NCI-H2107 (cell line): ENCODE measurements around the gene CDH22.

Experiments
- DNase-seq: peaks from one replicate; lab custom pipeline; 2025; lab: John Stamatoyannopoulos, UW

Gene CDH22

GRCh38 chr20:46240881-46241280 is 67.4 kb downstream of the CDH22 start:
- DNase-seq, result no peak

GRCh38 chr20:46240065-46240464 is 68.2 kb downstream of the CDH22 start:
- DNase-seq, result no peak

GRCh38 chr20:46237736-46238135 is 70.6 kb downstream of the CDH22 start:
- DNase-seq, result no peak

DNA sequence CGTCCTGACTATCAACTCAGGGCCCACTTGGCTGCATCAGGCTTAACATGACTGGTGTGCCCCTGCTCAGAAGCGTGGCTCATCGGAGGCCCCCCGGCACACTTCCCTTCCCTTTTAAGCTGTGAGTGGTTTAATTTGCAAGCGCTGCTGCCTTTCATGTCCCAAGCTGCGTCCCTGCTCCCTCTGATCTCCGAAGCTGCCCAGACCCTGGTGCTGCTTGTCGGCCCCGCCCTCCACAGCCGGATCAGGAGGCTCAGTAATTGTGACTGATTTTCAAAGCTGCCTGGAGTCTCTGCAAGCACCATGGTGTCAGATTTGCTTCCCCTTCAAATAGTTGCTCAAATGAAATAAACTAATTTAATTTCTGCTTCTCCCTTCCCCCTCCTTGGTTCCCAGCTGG is 71.1 kb downstream of the CDH22 start:
- DNase-seq, result no peak

- no peak for DNase-seq
Measured at GRCh38 chr20:46235077-46235476, 73.2 kb downstream of the CDH22 start.

DNA sequence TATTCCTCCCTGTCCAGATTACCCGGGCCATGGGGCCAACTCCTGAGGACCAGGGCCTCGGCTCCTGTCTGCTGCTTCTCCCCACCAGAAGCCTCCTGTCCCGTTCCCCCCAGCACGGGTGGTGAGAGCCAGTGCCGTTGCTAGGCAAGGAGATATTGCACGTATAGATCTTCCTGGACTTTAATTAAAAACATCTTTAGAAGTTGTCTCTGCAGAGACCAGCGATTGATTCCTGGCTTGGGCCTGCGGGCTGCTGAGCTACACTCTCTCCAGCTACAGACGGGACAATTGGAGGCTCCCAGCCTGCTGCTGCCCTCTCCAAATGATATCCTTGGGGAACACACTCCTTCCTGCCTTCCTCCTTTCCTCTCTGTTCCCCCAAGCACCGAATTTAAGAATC is 74.6 kb downstream of the CDH22 start:
- no peak for DNase-seq

DNA sequence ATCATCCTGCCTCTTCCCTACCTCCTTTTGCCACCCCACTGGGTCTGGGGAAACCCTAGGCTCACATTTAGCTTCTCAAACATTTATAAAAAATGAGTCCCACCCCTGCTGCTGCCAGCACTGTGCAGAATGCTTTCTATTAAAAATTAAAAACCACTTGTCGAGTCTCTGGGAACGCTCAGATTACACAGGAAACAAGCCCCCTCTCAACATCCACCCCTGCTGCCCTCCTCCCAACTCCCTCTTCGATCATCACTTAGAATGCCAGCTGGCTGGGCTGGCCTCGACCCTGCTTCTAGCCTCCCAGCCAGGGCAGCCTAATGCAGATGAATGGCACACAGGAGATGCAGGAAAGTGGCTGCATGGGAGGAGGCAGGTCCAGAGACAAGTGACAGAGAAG is 75.8 kb downstream of the CDH22 start:
- DNase-seq, result no peak

- DNase-seq, result no peak
Measured at GRCh38 chr20:46230801-46231282, 77.5 kb downstream of the CDH22 start.

- DNase-seq, result no peak
Measured at GRCh38 chr20:46230106-46230491, 78.2 kb downstream of the CDH22 start.

DNA sequence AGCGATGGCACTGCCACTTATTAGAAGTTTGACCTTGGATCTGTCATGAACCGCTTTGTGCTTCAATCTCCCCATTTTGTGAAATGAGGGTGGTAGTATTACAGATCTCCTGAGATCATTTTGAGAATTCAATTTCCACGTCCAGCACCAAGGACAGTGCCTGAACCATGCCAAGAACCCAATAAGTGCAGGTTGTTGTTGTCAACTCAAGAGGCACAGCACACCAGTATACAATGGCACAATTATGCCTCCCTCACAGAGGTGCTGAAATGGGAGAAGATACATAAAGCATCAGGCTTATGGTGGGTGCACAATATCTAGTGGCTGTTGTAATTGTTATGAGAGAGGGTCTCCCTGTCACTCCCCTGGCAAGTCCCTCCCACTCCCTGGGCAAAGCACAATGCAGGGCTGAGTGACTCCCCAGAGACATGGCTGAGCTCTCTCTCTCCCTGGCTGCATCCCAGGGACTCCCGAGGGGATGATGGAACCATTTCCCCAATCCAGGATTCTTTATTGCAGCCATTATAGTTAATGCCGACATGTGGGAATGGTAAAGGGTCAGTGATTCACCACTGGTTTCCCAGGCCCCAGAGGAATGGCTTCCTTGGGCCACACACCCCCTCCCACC is 78.7 kb downstream of the CDH22 start:
- DNase-seq, result no peak

GRCh38 chr20:46228670-46229069 is 79.6 kb downstream of the CDH22 start:
- DNase-seq, result no peak

GRCh38 chr20:46227272-46227767 is 81.0 kb downstream of the CDH22 start:
- no peak for DNase-seq

- no peak for DNase-seq
Measured at GRCh38 chr20:46226602-46227001, 81.7 kb downstream of the CDH22 start.

GRCh38 chr20:46222521-46223007 is 85.7 kb downstream of the CDH22 start:
- DNase-seq, result no peak

DNA sequence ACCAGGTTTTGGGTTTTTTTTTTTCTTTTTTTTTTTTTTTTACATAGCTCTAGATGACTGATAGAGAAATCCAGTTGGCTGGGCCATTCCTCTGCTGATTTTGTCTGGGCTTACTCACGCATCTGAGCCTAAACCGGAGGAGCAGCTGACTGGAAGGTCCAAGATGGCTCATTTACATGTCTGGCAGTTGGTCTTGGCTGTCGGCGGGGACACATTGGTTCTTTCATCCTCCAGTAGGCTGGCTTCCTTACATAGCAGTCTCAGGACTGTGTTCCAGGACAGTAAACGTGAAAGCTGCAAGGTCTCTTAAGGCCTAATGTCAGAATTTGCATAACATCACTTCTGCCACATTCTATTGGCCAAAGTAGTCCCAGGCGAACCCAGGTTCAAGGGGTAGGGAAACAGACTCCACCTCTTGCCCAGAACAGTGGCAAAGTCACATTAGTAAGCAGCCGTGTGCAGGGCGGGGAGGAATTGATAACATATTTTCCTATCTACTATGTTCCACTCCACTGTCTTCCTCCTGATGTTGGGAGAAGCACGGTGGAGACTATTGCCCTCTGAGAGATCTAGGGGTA is 87.0 kb downstream of the CDH22 start:
- DNase-seq, result no peak

DNA sequence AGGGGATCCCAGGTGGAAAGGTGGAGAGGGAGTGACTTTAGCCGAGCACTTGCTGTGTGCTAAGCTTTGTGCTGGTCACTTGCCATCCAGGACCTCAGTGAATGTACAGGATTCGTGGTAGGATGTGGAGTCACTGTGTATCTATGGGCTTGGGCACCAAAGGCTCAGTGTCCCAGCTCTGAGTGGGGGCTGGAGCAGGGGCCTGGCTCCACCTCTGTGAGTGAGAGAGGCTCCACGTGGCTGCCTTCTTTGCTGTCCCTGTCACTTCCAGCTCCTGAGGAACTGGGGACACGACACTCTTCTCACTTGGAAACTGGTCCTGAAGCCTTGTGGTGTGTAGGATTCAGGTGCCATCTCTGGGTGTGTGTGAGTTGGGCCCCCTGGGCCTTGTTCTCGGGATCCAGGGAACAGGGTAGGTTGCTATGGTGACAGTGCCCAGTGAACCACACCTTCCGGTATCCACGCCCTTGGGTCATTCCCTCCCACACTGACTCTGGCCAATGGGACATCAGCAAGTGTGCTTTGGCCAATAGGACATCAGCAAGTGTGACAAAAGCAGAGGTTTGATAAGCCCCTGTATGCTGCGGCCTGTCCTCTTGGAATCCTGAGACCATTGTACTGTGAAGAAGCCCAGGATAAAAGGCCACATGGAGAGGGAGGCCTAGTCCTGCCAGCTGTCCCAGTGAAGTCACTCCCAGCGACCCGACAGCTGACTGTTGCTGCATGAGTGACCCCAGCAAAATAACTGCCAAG is 87.7 kb downstream of the CDH22 start:
- peak; percentile 81 for DNase-seq

GRCh38 chr20:46219920-46220319 is 88.4 kb downstream of the CDH22 start:
- no peak for DNase-seq

DNA sequence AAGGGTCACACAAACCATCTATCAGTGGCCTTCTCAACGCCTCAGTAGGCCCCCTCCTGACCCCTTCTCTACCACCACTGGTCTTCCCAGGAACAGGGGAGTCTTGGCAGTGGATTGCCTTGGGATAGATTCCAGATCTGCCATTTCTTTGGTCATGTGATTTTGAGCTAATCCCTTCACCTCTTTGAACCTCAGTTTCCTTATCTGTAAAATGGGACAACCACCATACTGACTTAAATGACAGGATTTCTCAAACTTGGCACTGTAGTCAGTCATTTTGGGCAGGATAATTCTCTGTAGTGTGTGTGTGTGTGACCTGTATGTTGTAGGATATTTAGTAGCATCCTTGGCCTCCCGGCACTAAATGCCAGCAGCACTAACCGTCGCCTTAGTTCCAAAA is 89.1 kb downstream of the CDH22 start:
- no peak for DNase-seq

- DNase-seq, result peak; percentile 76
Measured at GRCh38 chr20:46218656-46219055, 89.6 kb downstream of the CDH22 start.

DNA sequence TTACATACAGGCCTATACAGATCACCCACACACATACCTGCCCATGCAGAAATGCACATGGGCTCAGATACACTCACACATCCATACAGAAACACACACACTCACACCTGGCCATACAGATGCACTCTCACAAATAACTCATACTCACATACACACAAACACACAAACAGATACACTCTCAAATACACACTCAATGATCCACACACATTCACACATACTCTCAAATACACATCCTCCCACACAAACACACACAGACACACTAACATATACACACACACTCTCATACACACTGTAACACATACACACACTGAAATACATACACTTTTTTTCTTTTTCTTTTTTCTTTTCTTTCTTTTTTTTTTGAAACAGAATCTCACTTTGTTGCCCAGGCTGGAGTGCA is 90.7 kb downstream of the CDH22 start:
- no peak for DNase-seq

DNA sequence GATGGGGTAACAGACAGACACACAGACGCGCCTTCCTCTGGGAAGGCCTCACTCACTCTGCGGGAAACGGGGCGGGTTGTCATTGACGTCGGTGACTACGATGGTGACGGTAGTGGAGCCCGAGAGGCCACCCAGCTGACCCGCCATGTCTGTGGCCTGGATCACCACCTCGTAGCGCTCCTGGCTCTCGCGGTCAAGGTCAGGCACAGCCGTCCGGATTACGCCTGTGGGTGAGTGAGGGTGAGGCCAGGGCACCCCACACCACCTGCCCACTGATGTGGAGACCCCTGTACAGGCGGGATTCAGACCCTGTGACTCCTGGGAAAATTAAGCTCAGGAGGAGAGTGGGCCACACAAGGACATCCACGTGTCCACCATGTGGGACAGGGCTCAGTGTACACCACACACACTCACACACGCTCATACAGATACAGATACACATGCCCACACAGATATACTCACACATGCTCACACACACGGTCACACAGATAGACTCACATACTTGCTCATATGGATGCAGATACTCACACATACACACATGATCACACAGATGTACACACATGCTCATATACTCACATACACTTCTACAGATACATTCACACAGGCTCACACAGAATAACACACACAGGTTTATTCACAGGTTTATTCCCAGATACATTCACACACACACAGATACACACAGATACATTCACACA is 91.4 kb downstream of the CDH22 start:
- no peak for DNase-seq

- no peak for DNase-seq
Measured at GRCh38 chr20:46215913-46216707, 92.2 kb downstream of the CDH22 start.
